Peyer's patch (tissue), 4 donors: ENCODE measurements around the gene APLN.

Experiments
- CTCF ChIP-seq, 6 experiments: fragments of 450-650 bp in 4 of 6; fragments of 200-600 bp in 2 of 6; sonication (generic) in 1 of 6; IDR thresholded peaks; one replicate each; pipeline ENCODE4 v1.5.1; 2017 to 2019; ENCODE audit warnings: antibody characterized with exemption in 6 of 6, mild to moderate bottlenecking in 3 of 6, moderate library complexity in 1 of 6
- POLR2A ChIP-seq, 2 donors: fragments of 450-650 bp; IDR thresholded peaks; one replicate each; pipeline ENCODE4 v1.5.1; 2017; ENCODE audit warnings: antibody characterized with exemption in 2 of 2, mild to moderate bottlenecking in 2 of 2, moderate library complexity in 2 of 2

GRCh38 chrX:129648514-129649267 is 6.1 kb downstream of the APLN start:
- TF ChIP-seq CTCF (IDR thresholded peaks at IDR 0.05): no peak
- no peak for TF ChIP-seq POLR2A (IDR thresholded peaks at IDR 0.05)
